Measurements from ENCODE around the gene GLI1. TPM values are rescaled to one million over a fixed set of nuclear protein-coding genes. Genes with fewer than 3 reads are reported as not detected.

The GLI1 gene
- polyA plus RNA-seq, 1 of the 3 experiments (the other 2 are of a cell fraction): 0.90 TPM

- DNase-seq: no peak
- Histone ChIP-seq H3K4me2 (no peak overlapping the region), H3K4me1 (ENCODE audit: control insufficient read depth in 1 of 2, insufficient read depth in 2 of 2, low read depth in 1 of 2, low read length in 1 of 2) (peaks cover 0 to 10% of the 10 kb centered on the region in 2 experiments; a peak in 3 of 4 replicates), H3F3A (replicated peaks; ENCODE audit: insufficient read depth) (no peaks in the 10 kb centered on the region), H3K79me2 (ENCODE audit: insufficient read depth) (no peaks in the 10 kb centered on the region), H3K27me3 (ENCODE audit: insufficient read depth) (peaks cover 81% of the 10 kb centered on the region), H3K9me2 (no peaks in the 10 kb centered on the region), H3K9ac (no peak overlapping the region), H4K20me1 (ENCODE audit: insufficient read depth) (no peaks in the 10 kb centered on the region), H2AFZ (ENCODE audit: low read depth) (no peak overlapping the region), H3K27ac (ENCODE audit: low read depth in 2 of 2, low read length in 1 of 2) (no peak overlapping the region), H3K36me3 (replicated peaks in 1 of 2; ENCODE audit: control insufficient read depth in 1 of 2, insufficient read depth in 2 of 2, low read length in 1 of 2) (no peaks in the 10 kb centered on the region), H3K4me3 (ENCODE audit: low read depth in 2 of 2, low read length in 1 of 2) (no peak overlapping the region), H3K9me3 (no peaks in the 10 kb centered on the region)
- POLR2A ChIA-PET: no interaction called here
- WGBS (ENCODE audit: low lambda C conversion rate): 37% methylated on average over 3 of the region's 3 CpGs
- CTCF ChIA-PET: interaction anchor here (1.2 to 4.8 kb wide), 4 partner anchors 13 to 259 kb away, joined by 3 to 67 read pairs (median 6); partner anchors contain the start of genes GLI1 and MARS1
- TF ChIP-seq MAX (IDR thresholded peaks at IDR 0.05; ENCODE audit: low read depth) (no peak), RFX5 (IDR thresholded peaks at IDR 0.05; ENCODE audit: low read length) (no peak), GABPA (IDR thresholded peaks at IDR 0.05; ENCODE audit: low read depth) (no peak), NRF1 (IDR thresholded peaks at IDR 0.05; ENCODE audit: low read depth, low read length) (no peak)
These were observed 13.8 kb downstream of the GLI1 start for GRCh38 chr12:57473392-57473791.

GRCh38 chr12:57473886-57474285, 14.3 kb downstream of the GLI1 start:
- H2AFZ ChIP-seq (ENCODE audit: low read depth): no peak overlapping the region
- no peaks in the 10 kb centered on the region for H4K20me1 ChIP-seq (ENCODE audit: insufficient read depth)
- no peaks in the 10 kb centered on the region for H3K79me2 ChIP-seq (ENCODE audit: insufficient read depth)
- ChIA-PET CTCF (interaction anchor here (0.9 to 4.8 kb wide), 6 partner anchors 13 to 260 kb away, joined by 3 to 67 read pairs (median 4); partner anchors contain the start of genes GLI1 and MARS1), POLR2A (no interaction called here)
- H3K4me3 ChIP-seq (ENCODE audit: low read depth in 2 of 2, low read length in 1 of 2): no peak overlapping the region
- H3K4me2 ChIP-seq: no peak overlapping the region
- DNase-seq: no peak
- H3K9ac ChIP-seq: no peak overlapping the region
- peaks cover 76% of the 10 kb centered on the region for H3K27me3 ChIP-seq (ENCODE audit: insufficient read depth)
- no peak overlapping the region for H3K27ac ChIP-seq (ENCODE audit: low read depth in 2 of 2, low read length in 1 of 2)
- no peaks in the 10 kb centered on the region for H3F3A ChIP-seq (replicated peaks; ENCODE audit: insufficient read depth)
- 41% methylated on average over 5 of the region's 5 CpGs for WGBS (ENCODE audit: low lambda C conversion rate)
- no peaks in the 10 kb centered on the region for H3K9me3 ChIP-seq
- H3K9me2 ChIP-seq: no peaks in the 10 kb centered on the region
- no peaks in the 10 kb centered on the region for H3K36me3 ChIP-seq (replicated peaks in 1 of 2; ENCODE audit: control insufficient read depth in 1 of 2, insufficient read depth in 2 of 2, low read length in 1 of 2)
- peaks cover 0 to 10% of the 10 kb centered on the region in 2 experiments; a peak in 3 of 4 replicates for H3K4me1 ChIP-seq (ENCODE audit: control insufficient read depth in 1 of 2, insufficient read depth in 2 of 2, low read depth in 1 of 2, low read length in 1 of 2)
- no peak for TF ChIP-seq MXI1 (IDR thresholded peaks at IDR 0.05; ENCODE audit: low read depth, low read length)
- TF ChIP-seq MEF2A (IDR thresholded peaks at IDR 0.05; ENCODE audit: borderline replicate concordance, low read depth): no peak
- TF ChIP-seq USF1 (IDR thresholded peaks at IDR 0.05; ENCODE audit: borderline replicate concordance, low read depth): no peak
- no peak for TF ChIP-seq JUND (IDR thresholded peaks at IDR 0.05)
- TF ChIP-seq GABPA (IDR thresholded peaks at IDR 0.05; ENCODE audit: low read depth): no peak
- TF ChIP-seq REST (IDR thresholded peaks at IDR 0.05; ENCODE audit: low read depth, low read length): no peak
- TF ChIP-seq EP300 (IDR thresholded peaks at IDR 0.05; ENCODE audit: borderline replicate concordance in 1 of 2, low read depth in 1 of 2, low read length in 1 of 2): no peak
- no peak for TF ChIP-seq RXRA (IDR thresholded peaks at IDR 0.05; ENCODE audit: borderline replicate concordance, low read depth)
- TF ChIP-seq TCF12 (IDR thresholded peaks at IDR 0.05): no peak
- TF ChIP-seq NFIC (IDR thresholded peaks at IDR 0.05; ENCODE audit: borderline replicate concordance): no peak
- TF ChIP-seq NRF1 (IDR thresholded peaks at IDR 0.05; ENCODE audit: low read depth, low read length): no peak
- TF ChIP-seq RAD21 (IDR thresholded peaks at IDR 0.05; ENCODE audit: low read length): no peak
- no peak for TF ChIP-seq ELF1 (IDR thresholded peaks at IDR 0.05)
- TF ChIP-seq MAX (IDR thresholded peaks at IDR 0.05; ENCODE audit: low read depth): no peak
- TF ChIP-seq IRF3 (IDR thresholded peaks at IDR 0.05; ENCODE audit: low read depth, low read length): no peak
- TF ChIP-seq USF2 (IDR thresholded peaks at IDR 0.05; ENCODE audit: borderline replicate concordance, low read depth, low read length): no peak
- TF ChIP-seq GATA2 (CRISPR knock-in tag; IDR thresholded peaks at IDR 0.05): no peak
- TF ChIP-seq TEAD4 (IDR thresholded peaks at IDR 0.05; ENCODE audit: borderline replicate concordance, insufficient read depth): no peak

Data from SK-N-SH (cell line).